ENCODE data around the gene LBX2. TPM values are rescaled to one million over a fixed set of nuclear protein-coding genes. Genes with fewer than 3 reads are reported as not detected.

LBX2 gene
- total and polyA plus RNA-seq, 9 of the 15 experiments (the other 6 are each of a cell fraction or from before 2014, with no cell fraction given) = 0.39 to 6.2 (median 1.8) TPM; not detected in 1

DNA sequence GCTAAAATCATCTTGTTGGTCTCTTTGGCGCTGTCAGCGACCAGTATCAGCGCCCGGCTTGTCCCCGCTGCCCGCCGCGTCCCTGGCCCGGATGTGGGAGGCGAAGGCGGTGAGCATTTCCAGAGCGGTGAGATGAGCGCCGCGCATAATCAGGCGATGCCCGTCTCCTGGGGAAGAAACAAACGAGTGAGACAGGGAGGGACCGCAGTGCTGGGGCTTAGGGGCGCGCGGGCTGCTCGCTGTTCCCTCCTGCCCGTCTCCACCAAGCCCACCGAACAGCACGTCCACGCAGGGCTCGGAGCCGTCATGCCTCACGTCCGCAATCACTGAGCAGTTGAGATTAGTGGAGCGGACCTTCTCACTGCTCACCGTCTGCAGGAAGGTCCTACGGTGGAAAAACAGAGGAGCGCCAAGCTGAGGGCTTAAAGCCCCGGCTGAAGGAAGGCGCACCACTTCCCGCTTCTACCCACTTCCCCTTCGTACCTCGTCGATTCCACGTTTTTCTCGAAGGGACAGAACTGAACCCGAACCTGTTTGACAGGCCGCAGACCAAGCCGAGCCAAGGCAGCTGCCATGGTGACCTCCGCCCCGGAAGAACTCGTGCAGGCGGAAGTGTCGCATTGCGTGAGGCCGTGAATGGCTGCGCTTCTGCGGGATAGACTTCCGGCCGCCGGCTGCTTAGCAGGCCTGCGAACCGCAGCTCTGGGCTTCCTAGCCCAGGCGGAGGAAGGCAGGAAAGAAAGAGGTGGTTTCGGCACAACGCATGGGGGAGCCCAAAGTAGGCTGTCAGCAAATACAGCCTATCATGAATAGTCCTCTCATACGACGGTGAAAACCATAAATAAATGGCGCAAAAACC lies 27.1 kb downstream of the LBX2 start, which contains the start of gene MRPL53 (continued):
- TF ChIP-seq KAT7 (CRISPR knock-in tag; IDR thresholded peaks at IDR 0.05; ENCODE audit: borderline replicate concordance) = no peak; the same call in 1 of the 2 replicates
- TF ChIP-seq HOXB6 (CRISPR knock-in tag; IDR thresholded peaks at IDR 0.05; ENCODE audit: borderline replicate concordance) = no peak
- TF ChIP-seq, protein P1, sequence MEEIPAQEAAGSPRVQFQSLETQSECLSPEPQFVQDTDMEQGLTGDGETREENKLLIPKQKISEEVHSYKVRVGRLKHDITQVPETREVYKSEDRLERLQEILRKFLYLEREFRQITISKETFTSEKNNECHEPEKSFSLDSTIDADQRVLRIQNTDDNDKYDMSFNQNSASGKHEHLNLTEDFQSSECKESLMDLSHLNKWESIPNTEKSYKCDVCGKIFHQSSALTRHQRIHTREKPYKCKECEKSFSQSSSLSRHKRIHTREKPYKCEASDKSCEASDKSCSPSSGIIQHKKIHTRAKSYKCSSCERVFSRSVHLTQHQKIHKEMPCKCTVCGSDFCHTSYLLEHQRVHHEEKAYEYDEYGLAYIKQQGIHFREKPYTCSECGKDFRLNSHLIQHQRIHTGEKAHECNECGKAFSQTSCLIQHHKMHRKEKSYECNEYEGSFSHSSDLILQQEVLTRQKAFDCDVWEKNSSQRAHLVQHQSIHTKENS (CRISPR knock-in tag; IDR thresholded peaks at IDR 0.05) = peak; percentile 55; the same call in 1 of the 2 replicates
- TF ChIP-seq, protein P2, sequence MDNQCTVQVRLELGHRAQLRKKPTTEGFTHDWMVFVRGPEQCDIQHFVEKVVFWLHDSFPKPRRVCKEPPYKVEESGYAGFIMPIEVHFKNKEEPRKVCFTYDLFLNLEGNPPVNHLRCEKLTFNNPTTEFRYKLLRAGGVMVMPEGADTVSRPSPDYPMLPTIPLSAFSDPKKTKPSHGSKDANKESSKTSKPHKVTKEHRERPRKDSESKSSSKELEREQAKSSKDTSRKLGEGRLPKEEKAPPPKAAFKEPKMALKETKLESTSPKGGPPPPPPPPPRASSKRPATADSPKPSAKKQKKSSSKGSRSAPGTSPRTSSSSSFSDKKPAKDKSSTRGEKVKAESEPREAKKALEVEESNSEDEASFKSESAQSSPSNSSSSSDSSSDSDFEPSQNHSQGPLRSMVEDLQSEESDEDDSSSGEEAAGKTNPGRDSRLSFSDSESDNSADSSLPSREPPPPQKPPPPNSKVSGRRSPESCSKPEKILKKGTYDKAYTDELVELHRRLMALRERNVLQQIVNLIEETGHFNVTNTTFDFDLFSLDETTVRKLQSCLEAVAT (IDR thresholded peaks at IDR 0.05) = no peak
- no peak for TF ChIP-seq NR2F6 (CRISPR knock-in tag; IDR thresholded peaks at IDR 0.05)
- no peak for TF ChIP-seq MAFG (tag; conservative IDR thresholded peaks at IDR 0.05)
- no peak for TF ChIP-seq ZNF695 (CRISPR knock-in tag; IDR thresholded peaks at IDR 0.05)
- no peak for TF ChIP-seq ZNF3 (CRISPR knock-in tag; IDR thresholded peaks at IDR 0.05)
- no peak for TF ChIP-seq MTA1 (IDR thresholded peaks at IDR 0.05; ENCODE audit: borderline replicate concordance)
- TF ChIP-seq HDAC3 (IDR thresholded peaks at IDR 0.05; ENCODE audit: borderline replicate concordance, partially characterized antibody) = no peak
- peak; percentile 100 for TF ChIP-seq GABPA (tag; conservative IDR thresholded peaks at IDR 0.05; ENCODE audit: low read depth)
- TF ChIP-seq, protein P3, sequence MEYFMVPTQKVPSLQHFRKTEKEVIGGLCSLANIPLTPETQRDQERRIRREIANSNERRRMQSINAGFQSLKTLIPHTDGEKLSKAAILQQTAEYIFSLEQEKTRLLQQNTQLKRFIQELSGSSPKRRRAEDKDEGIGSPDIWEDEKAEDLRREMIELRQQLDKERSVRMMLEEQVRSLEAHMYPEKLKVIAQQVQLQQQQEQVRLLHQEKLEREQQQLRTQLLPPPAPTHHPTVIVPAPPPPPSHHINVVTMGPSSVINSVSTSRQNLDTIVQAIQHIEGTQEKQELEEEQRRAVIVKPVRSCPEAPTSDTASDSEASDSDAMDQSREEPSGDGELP (CRISPR knock-in tag; IDR thresholded peaks at IDR 0.05; ENCODE audit: borderline replicate concordance) = peak; percentile 88
- TF ChIP-seq, protein P4, sequence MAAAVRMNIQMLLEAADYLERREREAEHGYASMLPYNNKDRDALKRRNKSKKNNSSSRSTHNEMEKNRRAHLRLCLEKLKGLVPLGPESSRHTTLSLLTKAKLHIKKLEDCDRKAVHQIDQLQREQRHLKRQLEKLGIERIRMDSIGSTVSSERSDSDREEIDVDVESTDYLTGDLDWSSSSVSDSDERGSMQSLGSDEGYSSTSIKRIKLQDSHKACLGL (CRISPR knock-in tag; IDR thresholded peaks at IDR 0.05; ENCODE audit: borderline replicate concordance, poor library complexity, severe bottlenecking) = no peak
- no peak for TF ChIP-seq PCBP2 (IDR thresholded peaks at IDR 0.05; ENCODE audit: low read depth, low read length, poor library complexity, severe bottlenecking)
- peak; percentile 59 for TF ChIP-seq FOXJ2 (tag; IDR thresholded peaks at IDR 0.05)
- no peak for TF ChIP-seq SLC30A9 (CRISPR knock-in tag; IDR thresholded peaks at IDR 0.05)
- peak; percentile 96 for TF ChIP-seq SUPT5H (IDR thresholded peaks at IDR 0.05)
- no peak for TF ChIP-seq NR3C1 (CRISPR knock-in tag; IDR thresholded peaks at IDR 0.05)
- no peak for TF ChIP-seq NCOA4 (IDR thresholded peaks at IDR 0.05; ENCODE audit: partially characterized antibody)
- TF ChIP-seq RBM25 (IDR thresholded peaks at IDR 0.05; ENCODE audit: low read depth, low read length, severe bottlenecking) = no peak
- TF ChIP-seq, protein P5, sequence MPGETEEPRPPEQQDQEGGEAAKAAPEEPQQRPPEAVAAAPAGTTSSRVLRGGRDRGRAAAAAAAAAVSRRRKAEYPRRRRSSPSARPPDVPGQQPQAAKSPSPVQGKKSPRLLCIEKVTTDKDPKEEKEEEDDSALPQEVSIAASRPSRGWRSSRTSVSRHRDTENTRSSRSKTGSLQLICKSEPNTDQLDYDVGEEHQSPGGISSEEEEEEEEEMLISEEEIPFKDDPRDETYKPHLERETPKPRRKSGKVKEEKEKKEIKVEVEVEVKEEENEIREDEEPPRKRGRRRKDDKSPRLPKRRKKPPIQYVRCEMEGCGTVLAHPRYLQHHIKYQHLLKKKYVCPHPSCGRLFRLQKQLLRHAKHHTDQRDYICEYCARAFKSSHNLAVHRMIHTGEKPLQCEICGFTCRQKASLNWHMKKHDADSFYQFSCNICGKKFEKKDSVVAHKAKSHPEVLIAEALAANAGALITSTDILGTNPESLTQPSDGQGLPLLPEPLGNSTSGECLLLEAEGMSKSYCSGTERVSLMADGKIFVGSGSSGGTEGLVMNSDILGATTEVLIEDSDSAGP (CRISPR knock-in tag; IDR thresholded peaks at IDR 0.05) = no peak
- TF ChIP-seq HDAC8 (tag; IDR thresholded peaks at IDR 0.05) = peak; percentile 24; the same call in 1 of the 2 replicates

Measured in K562 (cell line).